ENCODE results near the gene CGB2. TPM values are rescaled to one million over a fixed set of nuclear protein-coding genes. Genes with fewer than 3 reads are reported as not detected.

CGB2 gene
- total and polyA plus RNA-seq, 2 of the 4 experiments (the other 2 are of a cell fraction): not detected

DNA sequence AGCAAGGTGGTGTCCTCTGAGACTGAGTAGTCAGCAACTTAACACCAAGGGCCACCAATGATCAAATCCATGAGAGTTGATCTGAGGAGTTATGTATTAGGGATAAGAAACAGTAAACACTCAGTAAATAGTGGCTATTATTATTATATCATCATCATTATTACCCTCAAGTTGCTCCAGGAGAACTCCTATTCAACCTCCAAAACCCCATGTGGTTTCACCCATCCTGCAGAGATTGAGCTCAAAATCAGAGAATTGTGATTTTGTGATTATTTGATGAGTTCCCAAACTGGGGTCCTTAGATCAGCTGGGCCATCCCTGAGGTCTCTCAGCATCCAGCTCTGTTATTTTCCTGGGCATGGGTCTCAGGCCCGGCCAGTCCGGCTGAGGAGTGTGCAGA is 29.3 kb downstream of the CGB2 start:
- no peaks in the 10 kb centered on the region for H3K36me3 ChIP-seq (ENCODE audit: control insufficient read depth, insufficient read depth, low read length)
- H3K27me3 ChIP-seq (ENCODE audit: control insufficient read depth, insufficient read depth, low read length): peaks cover 27% of the 10 kb centered on the region
- no peak overlapping the region for H2BK15ac ChIP-seq (ENCODE audit: low read depth, low read length)
- no peak for ATAC-seq (ENCODE audit: low read depth)
- WGBS, 2 experiments (ENCODE audit: extremely low coverage in 2 of 2, insufficient read length in 1 of 2): 94% methylated on average over 2 of the region's 2 CpGs; no CpG with 5 or more reads in 1 of the 2 experiments
- POLR2A ChIA-PET (ENCODE audit: unreplicated experiment): interaction anchor here (0.5 kb wide), 1 partner anchor 26 kb away, joined by 7 read pairs; no protein-coding TSS in a partner anchor
- no peak overlapping the region for H3K4ac ChIP-seq (ENCODE audit: low read depth, low read length)
- no peak overlapping the region for H2BK120ac ChIP-seq (ENCODE audit: low read depth, low read length)
- dilution Hi-C loops (cut with HindIII; ENCODE audit: low sequenced_read_pairs, unreplicated experiment) (no loop called here), in situ Hi-C loops (cut with MboI; ENCODE audit: low sequenced_read_pairs) (no loop called here), intact Hi-C loops (cut with micrococcal nuclease) (no loop called here)
- H2AFZ ChIP-seq (replicated peaks; ENCODE audit: low read length, poor library complexity): no peak overlapping the region
- CTCF ChIA-PET: no interaction called here
- H2BK20ac ChIP-seq (ENCODE audit: low read depth, low read length): no peak overlapping the region
- DNase-seq: no peak
- peaks cover 5% of the 10 kb centered on the region; the same call in 1 of the 2 replicates for H3K4me1 ChIP-seq (ENCODE audit: control insufficient read depth, insufficient read depth, low read length)
- H3K4me3 ChIP-seq (ENCODE audit: insufficient read depth, low read depth, low read length): no peak overlapping the region
- no peak overlapping the region for H2BK5ac ChIP-seq (ENCODE audit: low read depth, low read length, poor library complexity, severe bottlenecking)
- no peak overlapping the region for H3K18ac ChIP-seq (ENCODE audit: low read depth, low read length)
- no peak overlapping the region for H3K9ac ChIP-seq (ENCODE audit: low read depth, low read length)
- H4K20me1 ChIP-seq (ENCODE audit: insufficient read depth, low read length): no peaks in the 10 kb centered on the region
- H2AK5ac ChIP-seq (ENCODE audit: low read depth, low read length): no peak overlapping the region
- no peaks in the 10 kb centered on the region for H3K9me1 ChIP-seq (ENCODE audit: insufficient read depth, low read length)
- BruUV-seq (replicated peaks): no TSS peak
- no peak overlapping the region for H2AK9ac ChIP-seq (replicated peaks; ENCODE audit: low read depth, low read length, poor library complexity)
- H4K5ac ChIP-seq (ENCODE audit: low read depth, low read length): no peak overlapping the region
- no peak overlapping the region for H3K56ac ChIP-seq (ENCODE audit: extremely low read depth, insufficient read depth, low read length)
- TF ChIP-seq RCOR1 (IDR thresholded peaks at IDR 0.05; ENCODE audit: insufficient replicate concordance, low read length) (no peak), MAZ (IDR thresholded peaks at IDR 0.05; ENCODE audit: borderline replicate concordance, low read depth, low read length) (no peak), MAFK (IDR thresholded peaks at IDR 0.05; ENCODE audit: low read depth, low read length) (no peak), RAD21 (IDR thresholded peaks at IDR 0.05; ENCODE audit: low read length) (no peak), BHLHE40 (IDR thresholded peaks at IDR 0.05; ENCODE audit: low read depth, low read length) (no peak), CHD1 (IDR thresholded peaks at IDR 0.05; ENCODE audit: low read depth, low read length) (no peak), NFE2L2 (IDR thresholded peaks at IDR 0.05; ENCODE audit: low read depth, low read length) (no peak), FOS (IDR thresholded peaks at IDR 0.05; ENCODE audit: low read depth, low read length) (no peak), POLR2A (IDR thresholded peaks at IDR 0.05; ENCODE audit: low read depth, low read length) (no peak), MXI1 (IDR thresholded peaks at IDR 0.05; ENCODE audit: borderline replicate concordance, low read depth, low read length) (no peak), RFX5 (IDR thresholded peaks at IDR 0.05; ENCODE audit: low read depth, low read length) (no peak), SMC3 (IDR thresholded peaks at IDR 0.05; ENCODE audit: low read depth, low read length) (no peak), CEBPB (IDR thresholded peaks at IDR 0.05; ENCODE audit: low read depth, low read length) (no peak)
- TF ChIP-seq, protein P1, sequence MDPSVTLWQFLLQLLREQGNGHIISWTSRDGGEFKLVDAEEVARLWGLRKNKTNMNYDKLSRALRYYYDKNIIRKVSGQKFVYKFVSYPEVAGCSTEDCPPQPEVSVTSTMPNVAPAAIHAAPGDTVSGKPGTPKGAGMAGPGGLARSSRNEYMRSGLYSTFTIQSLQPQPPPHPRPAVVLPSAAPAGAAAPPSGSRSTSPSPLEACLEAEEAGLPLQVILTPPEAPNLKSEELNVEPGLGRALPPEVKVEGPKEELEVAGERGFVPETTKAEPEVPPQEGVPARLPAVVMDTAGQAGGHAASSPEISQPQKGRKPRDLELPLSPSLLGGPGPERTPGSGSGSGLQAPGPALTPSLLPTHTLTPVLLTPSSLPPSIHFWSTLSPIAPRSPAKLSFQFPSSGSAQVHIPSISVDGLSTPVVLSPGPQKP (IDR thresholded peaks at IDR 0.05; ENCODE audit: borderline replicate concordance, low read depth, low read length): no peak
- TF ChIP-seq, protein P2, sequence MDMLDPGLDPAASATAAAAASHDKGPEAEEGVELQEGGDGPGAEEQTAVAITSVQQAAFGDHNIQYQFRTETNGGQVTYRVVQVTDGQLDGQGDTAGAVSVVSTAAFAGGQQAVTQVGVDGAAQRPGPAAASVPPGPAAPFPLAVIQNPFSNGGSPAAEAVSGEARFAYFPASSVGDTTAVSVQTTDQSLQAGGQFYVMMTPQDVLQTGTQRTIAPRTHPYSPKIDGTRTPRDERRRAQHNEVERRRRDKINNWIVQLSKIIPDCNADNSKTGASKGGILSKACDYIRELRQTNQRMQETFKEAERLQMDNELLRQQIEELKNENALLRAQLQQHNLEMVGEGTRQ (IDR thresholded peaks at IDR 0.05; ENCODE audit: low read depth, low read length): no peak
- TF ChIP-seq, protein P3, sequence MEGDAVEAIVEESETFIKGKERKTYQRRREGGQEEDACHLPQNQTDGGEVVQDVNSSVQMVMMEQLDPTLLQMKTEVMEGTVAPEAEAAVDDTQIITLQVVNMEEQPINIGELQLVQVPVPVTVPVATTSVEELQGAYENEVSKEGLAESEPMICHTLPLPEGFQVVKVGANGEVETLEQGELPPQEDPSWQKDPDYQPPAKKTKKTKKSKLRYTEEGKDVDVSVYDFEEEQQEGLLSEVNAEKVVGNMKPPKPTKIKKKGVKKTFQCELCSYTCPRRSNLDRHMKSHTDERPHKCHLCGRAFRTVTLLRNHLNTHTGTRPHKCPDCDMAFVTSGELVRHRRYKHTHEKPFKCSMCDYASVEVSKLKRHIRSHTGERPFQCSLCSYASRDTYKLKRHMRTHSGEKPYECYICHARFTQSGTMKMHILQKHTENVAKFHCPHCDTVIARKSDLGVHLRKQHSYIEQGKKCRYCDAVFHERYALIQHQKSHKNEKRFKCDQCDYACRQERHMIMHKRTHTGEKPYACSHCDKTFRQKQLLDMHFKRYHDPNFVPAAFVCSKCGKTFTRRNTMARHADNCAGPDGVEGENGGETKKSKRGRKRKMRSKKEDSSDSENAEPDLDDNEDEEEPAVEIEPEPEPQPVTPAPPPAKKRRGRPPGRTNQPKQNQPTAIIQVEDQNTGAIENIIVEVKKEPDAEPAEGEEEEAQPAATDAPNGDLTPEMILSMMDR (conservative IDR thresholded peaks at IDR 0.05; ENCODE audit: low read depth, low read length): no peak
- H3K23ac ChIP-seq (ENCODE audit: low read depth, low read length): no peak overlapping the region
- H3K27ac ChIP-seq (ENCODE audit: insufficient read depth, low read length): no peak overlapping the region
- no peak overlapping the region for H4K91ac ChIP-seq (ENCODE audit: insufficient read depth, low read depth, low read length)
- H3K9me3 ChIP-seq (ENCODE audit: control insufficient read depth, insufficient read depth, low read length): no peaks in the 10 kb centered on the region
- H3K79me1 ChIP-seq (ENCODE audit: low read depth in 1 of 2, low read length in 2 of 2): peaks cover 0 to 5% of the 10 kb centered on the region in 2 experiments; a peak in 3 of 4 replicates
- H3K14ac ChIP-seq (replicated peaks; ENCODE audit: low read depth, low read length): no peak overlapping the region
- no peak overlapping the region for H3K4me2 ChIP-seq (ENCODE audit: low read depth, low read length)
- no peak overlapping the region for H4K8ac ChIP-seq (ENCODE audit: low read depth in 2 of 2, low read length in 2 of 2)

Data from IMR-90 (cell line).